ENCODE data around the gene MRGPRX2.

DNA sequence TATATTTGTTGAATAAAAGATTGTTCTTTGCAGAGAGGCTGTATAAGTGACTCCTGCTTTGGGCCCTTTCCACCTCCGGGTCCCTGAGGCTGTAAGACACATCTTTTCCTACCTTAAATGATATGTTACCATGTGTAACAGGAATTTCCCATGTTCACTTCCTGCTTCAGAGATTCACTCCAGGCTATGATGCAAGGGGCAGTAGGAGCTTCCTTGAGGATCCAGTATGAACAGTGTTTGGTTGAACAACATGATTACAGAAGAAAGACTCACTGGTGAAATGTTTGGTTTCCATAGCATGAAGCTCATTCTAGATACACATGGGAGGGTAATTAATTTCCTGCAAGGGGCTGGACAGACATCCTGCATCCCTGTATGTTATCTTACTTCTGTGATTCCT, 30.8 kb upstream of the MRGPRX2 start:
- TF ChIP-seq CTCF (IDR thresholded peaks at IDR 0.05), result no peak
- no peak for TF ChIP-seq POLR2A (IDR thresholded peaks at IDR 0.05)
- TF ChIP-seq POLR2AphosphoS5 (IDR thresholded peaks at IDR 0.05; ENCODE audit: insufficient read depth in 1 of 2, low read depth in 1 of 2), result no peak
